Measurements from ENCODE around the gene RNF214.

RNF214 gene

DNA sequence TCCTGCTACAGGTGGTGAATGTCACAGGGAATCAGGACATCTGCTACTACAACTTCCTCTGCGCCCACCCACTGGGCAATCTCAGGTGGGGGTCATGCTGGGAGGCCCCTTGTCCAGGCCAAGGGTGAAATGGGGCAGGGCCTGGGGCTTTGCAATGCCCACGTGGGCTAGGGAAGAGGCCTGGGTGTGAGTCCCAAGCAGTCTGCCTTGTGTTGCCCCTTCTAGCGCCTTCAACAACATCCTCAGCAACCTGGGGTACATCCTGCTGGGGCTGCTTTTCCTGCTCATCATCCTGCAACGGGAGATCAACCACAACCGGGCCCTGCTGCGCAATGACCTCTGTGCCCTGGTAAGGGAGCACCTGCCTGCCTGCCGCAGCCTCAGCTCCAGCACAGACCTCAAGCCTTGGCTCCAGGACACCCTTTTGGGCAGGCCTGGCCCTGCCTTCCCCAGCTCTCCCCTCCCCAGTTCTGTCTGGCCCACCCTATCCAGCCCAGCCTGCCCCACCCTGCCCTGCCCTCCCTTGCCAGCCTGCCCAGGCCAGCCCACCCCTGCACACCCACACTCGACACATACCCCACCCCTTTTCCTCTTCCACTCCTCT is 42.4 kb upstream of the RNF214 start:
- Histone ChIP-seq H3K4me1 (ENCODE audit: control insufficient read depth, insufficient read depth, low read length) (no peaks in the 10 kb centered on the region), H3K4me3 (ENCODE audit: low read depth, low read length) (no peak overlapping the region), H3K27ac (ENCODE audit: low read depth, low read length) (no peak overlapping the region), H3K9me3 (ENCODE audit: control insufficient read depth, insufficient read depth, low read depth, low read length) (no peaks in the 10 kb centered on the region), H3K9ac (ENCODE audit: low read length) (no peak overlapping the region), H3K27me3 (ENCODE audit: control insufficient read depth, insufficient read depth, low read length) (no peaks in the 10 kb centered on the region), H3K36me3 (ENCODE audit: control insufficient read depth, insufficient read depth, low read length) (peaks cover 61% of the 10 kb centered on the region)

DNA sequence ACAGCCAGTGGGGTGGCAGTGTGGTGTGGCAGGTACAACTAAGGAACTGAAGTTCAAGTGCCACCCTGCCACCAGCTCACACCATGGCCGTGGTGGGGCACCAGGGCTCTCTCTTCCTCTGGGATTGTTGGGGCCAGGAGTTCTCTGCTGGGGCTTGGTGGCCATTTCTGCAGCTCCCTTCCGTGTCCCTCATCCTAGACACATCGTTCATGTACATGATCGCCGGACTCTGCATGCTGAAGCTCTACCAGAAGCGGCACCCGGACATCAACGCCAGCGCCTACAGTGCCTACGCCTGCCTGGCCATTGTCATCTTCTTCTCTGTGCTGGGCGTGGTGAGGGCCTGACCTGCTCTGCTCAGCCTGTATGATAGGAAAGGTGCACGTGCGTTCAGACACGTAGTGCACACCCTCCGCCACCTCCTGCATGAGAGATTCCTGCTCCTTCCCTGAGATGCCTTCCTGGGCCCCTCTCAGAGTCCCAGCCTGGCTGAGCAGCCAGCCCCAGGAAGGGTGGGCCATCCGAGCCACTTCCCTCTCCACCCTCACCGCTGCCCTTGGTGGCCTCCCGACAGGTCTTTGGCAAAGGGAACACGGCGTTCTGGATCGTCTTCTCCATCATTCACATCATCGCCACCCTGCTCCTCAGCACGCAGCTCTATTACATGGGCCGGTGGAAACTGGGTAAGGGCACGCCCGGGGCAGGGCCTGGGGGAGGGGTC is 40.6 kb upstream of the RNF214 start:
- no peak overlapping the region for H3K9ac ChIP-seq (ENCODE audit: low read length)
- no peaks in the 10 kb centered on the region for H3K9me3 ChIP-seq (ENCODE audit: control insufficient read depth, insufficient read depth, low read depth, low read length)
- peaks cover 63% of the 10 kb centered on the region for H3K36me3 ChIP-seq (ENCODE audit: control insufficient read depth, insufficient read depth, low read length)
- no peaks in the 10 kb centered on the region for H3K27me3 ChIP-seq (ENCODE audit: control insufficient read depth, insufficient read depth, low read length)
- no peak overlapping the region for H3K27ac ChIP-seq (ENCODE audit: low read depth, low read length)
- no peaks in the 10 kb centered on the region for H3K4me1 ChIP-seq (ENCODE audit: control insufficient read depth, insufficient read depth, low read length)
- no peak overlapping the region for H3K4me3 ChIP-seq (ENCODE audit: low read depth, low read length)

DNA sequence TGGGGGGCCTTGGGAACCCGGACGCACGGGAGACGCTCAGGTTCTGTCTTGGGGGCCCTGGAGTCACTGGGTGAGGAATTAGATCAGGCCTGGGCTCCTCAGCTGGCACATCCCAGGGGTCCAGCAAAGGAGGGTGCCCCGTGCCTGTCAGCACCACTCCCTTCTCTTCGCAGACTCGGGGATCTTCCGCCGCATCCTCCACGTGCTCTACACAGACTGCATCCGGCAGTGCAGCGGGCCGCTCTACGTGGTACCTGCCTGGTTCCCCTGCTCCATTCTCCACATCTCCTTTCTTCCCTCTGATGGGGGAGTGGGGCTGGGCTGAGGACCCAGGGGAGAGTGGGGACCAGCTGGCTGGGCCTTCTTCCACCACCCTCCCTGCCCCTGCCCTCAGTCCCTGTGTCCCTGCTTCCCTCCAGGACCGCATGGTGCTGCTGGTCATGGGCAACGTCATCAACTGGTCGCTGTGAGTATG is 40.0 kb upstream of the RNF214 start:
- Histone ChIP-seq H3K27me3 (ENCODE audit: control insufficient read depth, insufficient read depth, low read length) (no peaks in the 10 kb centered on the region), H3K4me3 (ENCODE audit: low read depth, low read length) (no peak overlapping the region), H3K9me3 (ENCODE audit: control insufficient read depth, insufficient read depth, low read depth, low read length) (no peaks in the 10 kb centered on the region), H3K27ac (ENCODE audit: low read depth, low read length) (no peak overlapping the region), H3K36me3 (ENCODE audit: control insufficient read depth, insufficient read depth, low read length) (peaks cover 63% of the 10 kb centered on the region), H3K4me1 (ENCODE audit: control insufficient read depth, insufficient read depth, low read length) (no peaks in the 10 kb centered on the region; the same call in 1 of the 2 replicates), H3K9ac (ENCODE audit: low read length) (no peak overlapping the region)

DNA sequence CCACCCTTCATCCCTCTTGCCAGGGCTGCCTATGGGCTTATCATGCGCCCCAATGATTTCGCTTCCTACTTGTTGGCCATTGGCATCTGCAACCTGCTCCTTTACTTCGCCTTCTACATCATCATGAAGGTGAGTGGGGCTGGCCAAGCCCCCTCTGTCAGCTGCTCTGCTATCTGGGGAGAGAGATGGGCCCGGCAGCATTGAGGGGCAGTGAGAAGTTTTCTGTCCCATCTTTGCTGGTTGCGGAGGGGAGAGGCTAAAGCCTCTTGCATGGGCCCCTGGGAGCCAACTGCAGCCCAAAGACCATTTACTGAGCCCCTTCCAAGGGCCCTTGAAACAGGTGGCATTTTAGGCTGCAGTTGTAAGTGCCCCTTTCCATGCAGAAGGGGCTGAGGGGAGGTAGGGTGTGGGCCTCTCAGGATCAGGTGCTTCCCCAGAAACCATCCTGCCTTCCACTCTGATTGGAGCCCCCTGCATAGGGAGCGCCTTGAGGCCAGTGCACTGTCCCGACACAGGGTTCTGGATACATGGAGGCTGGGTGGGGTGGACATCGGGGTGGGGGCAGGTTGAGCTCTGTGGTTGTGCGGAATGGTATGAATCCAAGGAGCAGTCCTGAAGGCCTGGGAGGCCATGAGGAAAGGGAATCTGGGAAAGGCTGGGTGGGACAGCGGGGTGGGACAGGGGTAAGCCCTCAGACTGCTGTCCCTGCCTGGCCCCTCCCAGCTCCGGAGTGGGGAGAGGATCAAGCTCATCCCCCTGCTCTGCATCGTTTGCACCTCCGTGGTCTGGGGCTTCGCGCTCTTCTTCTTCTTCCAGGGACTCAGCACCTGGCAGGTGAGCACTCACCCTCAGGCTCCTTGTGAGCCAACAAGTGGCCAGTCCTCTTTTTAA is 39.1 kb upstream of the RNF214 start:
- H3K4me3 ChIP-seq (ENCODE audit: low read depth, low read length) = no peak overlapping the region
- H3K9me3 ChIP-seq (ENCODE audit: control insufficient read depth, insufficient read depth, low read depth, low read length) = no peaks in the 10 kb centered on the region
- peaks cover 57% of the 10 kb centered on the region for H3K36me3 ChIP-seq (ENCODE audit: control insufficient read depth, insufficient read depth, low read length)
- peaks cover 5% of the 10 kb centered on the region for H3K4me1 ChIP-seq (ENCODE audit: control insufficient read depth, insufficient read depth, low read length)
- H3K9ac ChIP-seq (ENCODE audit: low read length) = no peak overlapping the region
- no peaks in the 10 kb centered on the region for H3K27me3 ChIP-seq (ENCODE audit: control insufficient read depth, insufficient read depth, low read length)
- no peak overlapping the region for H3K27ac ChIP-seq (ENCODE audit: low read depth, low read length)

DNA sequence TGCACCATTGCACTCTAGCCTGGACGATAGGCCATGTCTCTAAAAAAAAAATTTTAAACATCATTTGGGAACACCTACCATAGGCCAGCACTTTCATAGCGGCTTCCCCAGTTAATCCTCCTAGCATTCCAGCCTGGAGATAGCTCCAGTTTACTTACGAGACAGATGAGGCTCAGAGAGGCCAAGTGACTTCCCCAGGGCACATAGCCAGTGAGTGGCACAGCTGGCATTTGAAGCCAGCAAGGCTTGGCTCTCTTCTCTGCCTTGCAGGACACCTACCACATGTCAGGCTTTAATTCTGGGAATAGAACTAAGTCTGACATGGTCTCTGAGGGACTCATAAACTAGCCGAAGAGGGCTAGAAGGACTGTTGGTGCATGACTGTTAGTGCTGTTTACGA is 38.2 kb upstream of the RNF214 start:
- H3K9ac ChIP-seq (ENCODE audit: low read length) = no peak overlapping the region
- no peak overlapping the region for H3K27ac ChIP-seq (ENCODE audit: low read depth, low read length)
- no peak overlapping the region for H3K4me3 ChIP-seq (ENCODE audit: low read depth, low read length)
- H3K4me1 ChIP-seq (ENCODE audit: control insufficient read depth, insufficient read depth, low read length) = peaks cover 9% of the 10 kb centered on the region
- no peaks in the 10 kb centered on the region for H3K27me3 ChIP-seq (ENCODE audit: control insufficient read depth, insufficient read depth, low read length)
- peaks cover 48% of the 10 kb centered on the region for H3K36me3 ChIP-seq (ENCODE audit: control insufficient read depth, insufficient read depth, low read length)
- no peaks in the 10 kb centered on the region for H3K9me3 ChIP-seq (ENCODE audit: control insufficient read depth, insufficient read depth, low read depth, low read length)

DNA sequence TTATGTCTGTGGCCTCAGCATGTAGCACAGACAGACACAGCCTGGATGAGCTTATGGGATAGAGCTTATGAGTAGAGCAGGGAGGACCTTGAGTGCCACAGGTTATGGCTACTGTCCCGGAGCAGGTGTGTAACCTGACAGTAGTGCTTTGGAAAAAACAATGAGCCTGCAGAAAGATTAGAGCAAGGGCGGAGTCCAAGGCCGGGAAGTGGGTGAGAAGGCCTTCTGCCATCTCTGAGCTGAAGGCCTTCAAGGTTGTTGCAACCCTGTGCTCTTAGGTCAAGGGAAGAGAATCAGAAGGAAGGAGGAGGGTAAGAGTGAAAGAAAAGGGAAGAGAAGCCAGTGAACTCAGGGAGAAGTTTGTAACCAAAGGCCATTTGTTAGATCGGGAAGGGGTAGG is 37.2 kb upstream of the RNF214 start:
- H3K9me3 ChIP-seq (ENCODE audit: control insufficient read depth, insufficient read depth, low read depth, low read length) = no peaks in the 10 kb centered on the region
- no peak overlapping the region for H3K27ac ChIP-seq (ENCODE audit: low read depth, low read length)
- peaks cover 38% of the 10 kb centered on the region for H3K36me3 ChIP-seq (ENCODE audit: control insufficient read depth, insufficient read depth, low read length)
- H3K27me3 ChIP-seq (ENCODE audit: control insufficient read depth, insufficient read depth, low read length) = no peaks in the 10 kb centered on the region
- no peak overlapping the region for H3K4me3 ChIP-seq (ENCODE audit: low read depth, low read length)
- H3K9ac ChIP-seq (ENCODE audit: low read length) = no peak overlapping the region
- peaks cover 19% of the 10 kb centered on the region for H3K4me1 ChIP-seq (ENCODE audit: control insufficient read depth, insufficient read depth, low read length)

DNA sequence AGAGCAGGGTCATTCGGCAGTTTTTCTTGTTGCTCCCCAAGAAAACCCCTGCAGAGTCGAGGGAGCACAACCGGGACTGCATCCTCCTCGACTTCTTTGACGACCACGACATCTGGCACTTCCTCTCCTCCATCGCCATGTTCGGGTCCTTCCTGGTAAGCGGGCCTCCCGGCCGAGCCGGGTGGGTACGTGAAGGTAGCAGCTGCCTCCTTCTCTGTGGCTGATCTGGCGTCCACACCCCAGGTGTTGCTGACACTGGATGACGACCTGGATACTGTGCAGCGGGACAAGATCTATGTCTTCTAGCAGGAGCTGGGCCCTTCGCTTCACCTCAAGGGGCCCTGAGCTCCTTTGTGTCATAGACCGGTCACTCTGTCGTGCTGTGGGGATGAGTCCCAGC is 36.7 kb upstream of the RNF214 start:
- H3K4me3 ChIP-seq (ENCODE audit: low read depth, low read length) = no peak overlapping the region
- no peaks in the 10 kb centered on the region for H3K9me3 ChIP-seq (ENCODE audit: control insufficient read depth, insufficient read depth, low read depth, low read length)
- H3K9ac ChIP-seq (ENCODE audit: low read length) = no peak overlapping the region
- H3K27ac ChIP-seq (ENCODE audit: low read depth, low read length) = no peak overlapping the region
- H3K4me1 ChIP-seq (ENCODE audit: control insufficient read depth, insufficient read depth, low read length) = peaks cover 24% of the 10 kb centered on the region
- no peaks in the 10 kb centered on the region for H3K27me3 ChIP-seq (ENCODE audit: control insufficient read depth, insufficient read depth, low read length)
- peaks cover 36% of the 10 kb centered on the region for H3K36me3 ChIP-seq (ENCODE audit: control insufficient read depth, insufficient read depth, low read length)

DNA sequence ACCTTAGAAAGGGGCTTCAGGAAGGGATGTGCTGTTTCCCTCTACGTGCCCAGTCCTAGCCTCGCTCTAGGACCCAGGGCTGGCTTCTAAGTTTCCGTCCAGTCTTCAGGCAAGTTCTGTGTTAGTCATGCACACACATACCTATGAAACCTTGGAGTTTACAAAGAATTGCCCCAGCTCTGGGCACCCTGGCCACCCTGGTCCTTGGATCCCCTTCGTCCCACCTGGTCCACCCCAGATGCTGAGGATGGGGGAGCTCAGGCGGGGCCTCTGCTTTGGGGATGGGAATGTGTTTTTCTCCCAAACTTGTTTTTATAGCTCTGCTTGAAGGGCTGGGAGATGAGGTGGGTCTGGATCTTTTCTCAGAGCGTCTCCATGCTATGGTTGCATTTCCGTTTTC is 35.5 kb upstream of the RNF214 start:
- Histone ChIP-seq H3K4me3 (ENCODE audit: low read depth, low read length) (no peak overlapping the region), H3K27me3 (ENCODE audit: control insufficient read depth, insufficient read depth, low read length) (no peaks in the 10 kb centered on the region), H3K27ac (ENCODE audit: low read depth, low read length) (no peak overlapping the region; the same call in 1 of the 2 replicates)

DNA sequence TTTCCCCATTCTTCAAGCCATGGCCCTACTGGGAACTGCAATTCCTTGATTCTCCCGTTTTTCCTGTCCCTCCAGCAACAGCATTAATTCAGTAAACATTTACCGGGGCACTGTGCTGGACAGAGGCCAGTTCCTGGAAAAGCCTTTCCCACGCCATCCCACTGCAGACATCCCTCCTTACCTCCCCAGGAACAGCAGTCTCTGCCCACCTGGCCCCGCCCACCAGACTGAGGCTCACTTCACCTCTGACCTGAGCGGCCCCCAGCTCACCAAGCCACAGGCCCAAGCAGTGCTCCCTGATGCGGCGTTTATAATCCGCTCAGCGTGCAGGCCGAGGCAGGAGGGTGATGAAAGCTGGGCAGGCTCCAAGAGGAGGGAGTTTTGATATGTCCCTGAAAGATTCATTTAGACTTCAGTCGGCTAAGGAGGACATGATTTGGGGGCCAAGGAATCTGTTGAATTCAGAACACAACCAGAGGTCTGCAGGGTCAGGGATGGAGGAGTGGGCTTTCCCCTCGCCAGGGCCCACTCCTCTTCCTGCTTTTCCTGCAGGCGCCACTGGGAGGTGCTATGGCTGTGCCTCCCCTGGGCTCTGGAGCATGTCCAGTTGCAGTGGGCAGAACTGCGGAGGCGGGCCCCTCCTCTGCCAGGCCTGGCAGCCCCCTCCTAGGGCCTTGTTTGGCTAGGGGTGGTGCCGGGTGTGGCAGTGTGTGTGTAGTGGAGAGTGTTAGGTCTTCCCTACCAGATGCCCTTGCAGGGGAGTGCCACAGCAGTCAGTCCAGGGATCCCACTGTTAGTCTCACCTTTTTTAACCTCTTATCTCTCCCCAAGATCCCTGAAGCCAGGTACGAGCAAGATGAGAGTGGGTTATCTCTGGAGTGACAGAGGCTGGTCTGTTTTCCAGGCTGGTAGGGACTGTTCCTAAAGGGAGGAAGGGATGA is 34.7 kb upstream of the RNF214 start:
- Histone ChIP-seq H3K4me3 (ENCODE audit: low read depth, low read length) (peak overlapping the region; percentile 80), H3K9ac (ENCODE audit: low read length) (peak overlapping the region; percentile 100), H3K27ac (ENCODE audit: low read depth, low read length) (peak overlapping the region; percentile 97; the same call in 1 of the 2 replicates), H3K9me3 (ENCODE audit: control insufficient read depth, insufficient read depth, low read depth, low read length) (no peaks in the 10 kb centered on the region), H3K27me3 (ENCODE audit: control insufficient read depth, insufficient read depth, low read length) (no peaks in the 10 kb centered on the region), H3K4me1 (ENCODE audit: control insufficient read depth, insufficient read depth, low read length) (peaks cover 38% of the 10 kb centered on the region), H3K36me3 (ENCODE audit: control insufficient read depth, insufficient read depth, low read length) (peaks cover 40% of the 10 kb centered on the region)

More for the DNA sequence above, 35.5 kb upstream of the RNF214 start:
- Histone ChIP-seq H3K9ac (ENCODE audit: low read length) (no peak overlapping the region), H3K36me3 (ENCODE audit: control insufficient read depth, insufficient read depth, low read length) (peaks cover 40% of the 10 kb centered on the region), H3K9me3 (ENCODE audit: control insufficient read depth, insufficient read depth, low read depth, low read length) (no peaks in the 10 kb centered on the region), H3K4me1 (ENCODE audit: control insufficient read depth, insufficient read depth, low read length) (peaks cover 36% of the 10 kb centered on the region)

DNA sequence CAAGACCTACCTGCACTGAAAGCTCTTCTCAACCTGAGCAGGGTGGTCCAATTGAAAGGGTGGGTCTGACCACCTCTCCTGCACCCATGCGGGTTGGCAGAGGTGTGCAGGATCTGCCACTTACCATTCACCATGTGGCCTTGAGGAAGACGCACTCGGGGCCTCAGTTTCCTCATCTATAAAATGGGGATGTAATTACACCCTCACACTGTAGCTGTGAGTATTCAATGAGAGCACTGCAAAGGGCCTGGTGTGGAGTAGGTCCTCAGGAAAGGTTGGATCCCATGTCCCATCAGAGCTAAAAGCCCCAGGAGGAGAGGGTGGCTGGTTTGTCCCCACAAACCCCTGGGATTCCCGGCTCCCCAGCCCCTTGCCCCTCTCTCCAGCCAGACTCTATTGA is 33.9 kb upstream of the RNF214 start:
- Histone ChIP-seq H3K27ac (ENCODE audit: low read depth, low read length) (peak overlapping the region; percentile 97), H3K27me3 (ENCODE audit: control insufficient read depth, insufficient read depth, low read length) (no peaks in the 10 kb centered on the region), H3K9ac (ENCODE audit: low read length) (peak overlapping the region; percentile 100), H3K4me3 (ENCODE audit: low read depth, low read length) (peak overlapping the region; percentile 80), H3K36me3 (ENCODE audit: control insufficient read depth, insufficient read depth, low read length) (peaks cover 41% of the 10 kb centered on the region), H3K9me3 (ENCODE audit: control insufficient read depth, insufficient read depth, low read depth, low read length) (no peaks in the 10 kb centered on the region), H3K4me1 (ENCODE audit: control insufficient read depth, insufficient read depth, low read length) (peaks cover 38% of the 10 kb centered on the region)

All from HUES6 (cell line).